MV-4-11 (cell line): Measurements from ENCODE around the gene SCAMP5.

Experiments used
- DNase-seq: peaks from one replicate; lab custom pipeline; 2025; lab: John Stamatoyannopoulos, UW

The SCAMP5 gene

DNA sequence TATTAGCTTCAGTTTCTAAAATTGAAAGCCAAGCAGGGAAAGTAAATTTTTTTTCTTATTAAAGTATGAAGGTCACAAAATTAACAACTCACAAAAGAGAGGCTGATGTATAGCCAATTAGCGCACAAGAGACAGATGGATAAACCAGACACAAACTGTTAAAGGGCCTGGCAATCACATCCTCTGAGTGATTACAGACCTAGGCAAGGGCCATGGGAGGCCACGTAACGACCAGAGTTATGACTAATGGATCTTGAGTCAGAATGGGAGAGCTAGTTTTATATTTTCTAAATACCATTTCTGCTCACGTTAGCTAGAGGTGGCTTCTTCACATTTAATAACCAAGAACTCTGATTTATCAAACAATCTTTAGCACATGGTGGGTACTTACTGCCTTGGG, 17.8 kb upstream of the SCAMP5 start:
- DNase-seq: no peak

DNA sequence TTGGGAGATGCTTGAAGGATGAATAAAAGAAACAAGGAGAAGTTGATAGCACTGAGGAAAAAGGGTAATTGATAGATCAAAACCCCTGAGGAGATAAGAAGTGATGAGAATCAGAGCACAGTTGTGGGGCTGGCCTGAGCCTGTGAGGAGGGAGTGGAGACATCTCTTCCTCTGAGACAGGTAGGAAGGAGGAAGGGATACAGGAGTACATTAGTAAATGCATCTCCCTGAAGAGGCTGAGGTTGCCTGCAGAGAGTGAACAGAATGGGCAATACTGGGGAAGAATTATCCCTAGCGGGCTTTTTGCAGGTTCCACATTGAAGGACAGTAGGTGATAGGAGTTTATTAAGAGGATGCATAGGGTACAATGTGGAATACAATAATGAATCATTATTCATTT, 17.3 kb upstream of the SCAMP5 start:
- DNase-seq: no peak

DNA sequence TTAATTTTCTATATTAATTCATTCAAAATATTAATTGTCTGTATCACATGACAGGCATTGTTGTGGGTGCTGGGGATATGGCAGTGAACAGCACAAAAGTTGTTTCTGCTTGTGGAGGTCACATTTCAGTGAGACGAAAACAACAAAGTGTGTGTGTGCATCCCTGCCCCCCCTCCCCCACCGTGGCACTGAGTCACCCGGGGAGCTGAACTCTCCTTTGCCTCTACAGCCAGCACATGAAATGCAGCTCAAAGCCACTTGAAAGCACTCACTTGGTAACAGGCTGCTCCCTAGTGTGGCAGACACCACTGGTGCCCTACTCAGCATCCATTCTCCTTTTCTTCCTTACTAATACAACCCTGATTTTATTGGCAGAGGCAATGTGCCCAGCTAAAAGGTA, 16.9 kb upstream of the SCAMP5 start:
- DNase-seq: no peak

DNA sequence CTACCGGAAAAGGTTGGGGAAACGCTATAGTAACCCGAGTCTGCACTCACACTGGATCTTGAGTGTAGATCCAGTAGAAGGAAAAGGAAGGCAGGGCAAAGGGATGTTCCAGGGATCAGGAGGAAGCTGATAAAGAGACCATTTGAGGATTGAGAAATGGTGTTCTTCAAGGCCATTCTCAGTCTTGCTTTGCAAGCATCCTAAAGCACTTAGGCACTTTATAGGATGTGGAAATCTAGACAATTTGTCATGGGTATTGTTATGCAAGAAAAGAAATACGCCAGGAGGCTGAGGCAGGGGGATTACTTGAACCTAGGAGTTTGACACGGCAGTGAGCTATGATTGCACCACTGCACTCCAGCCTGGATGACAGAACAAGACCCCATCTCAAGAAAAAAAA, 13.2 kb upstream of the SCAMP5 start:
- DNase-seq: peak; percentile 80

DNA sequence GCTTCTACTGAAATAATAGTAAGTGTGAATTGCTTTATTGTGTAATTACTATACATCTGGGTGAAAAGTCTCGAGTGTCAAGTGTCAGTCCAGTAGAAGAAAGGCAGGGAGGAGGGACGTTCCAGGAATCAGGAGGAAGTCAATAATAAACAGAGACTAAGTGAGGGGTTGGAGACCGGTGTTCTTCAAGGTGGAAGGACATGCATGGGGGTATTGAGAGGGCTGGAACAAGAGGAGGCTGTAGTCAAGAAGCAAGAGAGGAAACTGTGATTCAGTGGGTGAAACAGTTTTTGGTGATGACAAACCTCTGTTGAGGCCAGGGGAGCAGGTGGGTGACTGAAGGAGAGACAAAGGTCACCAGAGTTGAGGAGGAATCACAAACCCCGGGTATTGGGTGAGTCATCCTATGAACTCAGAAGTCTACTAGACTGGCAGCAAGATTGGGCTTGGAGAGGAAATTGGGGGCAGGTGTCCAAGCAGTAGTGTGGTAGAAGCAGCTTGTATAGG, 11.6 kb upstream of the SCAMP5 start:
- peak; percentile 58 for DNase-seq

DNA sequence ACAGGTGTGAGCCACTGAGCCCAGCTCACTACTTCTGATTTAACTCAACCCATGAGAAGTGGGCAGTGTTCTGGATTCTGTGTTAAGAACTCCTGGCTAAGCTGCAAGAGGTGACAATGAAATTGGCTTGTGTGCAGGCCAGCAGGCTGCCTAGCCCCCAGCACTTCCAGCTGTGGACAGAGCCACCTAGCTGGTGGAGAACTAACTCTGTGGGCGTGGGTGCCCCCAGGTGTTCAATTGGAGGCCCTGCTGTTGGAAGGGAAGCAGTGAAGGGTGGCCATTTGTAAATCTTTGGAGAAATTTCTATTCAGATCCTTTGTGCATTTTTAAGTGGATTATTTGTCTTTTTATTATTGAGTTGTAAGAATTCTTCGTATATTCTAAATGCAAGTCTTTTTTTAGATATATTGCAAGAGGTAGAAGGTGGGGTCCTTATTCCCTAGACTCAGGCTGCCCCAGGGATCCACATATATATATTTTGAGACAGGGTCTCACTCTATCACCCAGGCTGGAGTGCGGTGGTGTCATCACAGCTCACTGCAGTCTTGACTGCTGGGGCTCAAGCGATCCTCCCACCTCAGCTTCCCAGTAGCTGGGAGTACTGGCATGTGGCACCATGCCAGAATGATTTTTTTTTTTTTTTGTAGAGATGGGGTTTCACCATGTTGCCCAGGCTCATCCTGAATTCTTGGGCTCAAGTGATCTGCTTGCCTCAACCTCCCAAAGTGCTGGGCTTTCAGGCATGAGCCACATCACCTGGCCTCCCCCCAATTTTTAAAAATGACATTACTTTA, 7.2 kb upstream of the SCAMP5 start:
- peak; percentile 47 for DNase-seq

DNA sequence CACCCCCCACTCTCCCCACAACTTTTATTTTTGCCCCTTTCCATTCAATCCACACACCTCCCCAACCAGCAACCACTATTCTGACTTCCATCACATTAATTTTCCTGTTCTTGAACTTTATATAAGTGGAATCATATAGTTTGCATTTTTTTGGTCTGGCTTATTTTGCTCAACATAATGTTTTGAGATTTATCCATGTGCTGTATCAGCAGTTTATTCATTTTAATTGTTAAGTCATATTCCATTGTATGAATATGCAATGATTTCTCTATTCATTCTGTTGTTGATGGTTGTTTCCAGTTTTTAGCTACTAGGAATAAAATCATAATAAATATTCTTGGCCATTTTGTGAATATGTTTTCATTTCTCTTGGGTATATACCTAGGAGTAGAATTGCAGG, 5.8 kb upstream of the SCAMP5 start:
- no peak for DNase-seq

DNA sequence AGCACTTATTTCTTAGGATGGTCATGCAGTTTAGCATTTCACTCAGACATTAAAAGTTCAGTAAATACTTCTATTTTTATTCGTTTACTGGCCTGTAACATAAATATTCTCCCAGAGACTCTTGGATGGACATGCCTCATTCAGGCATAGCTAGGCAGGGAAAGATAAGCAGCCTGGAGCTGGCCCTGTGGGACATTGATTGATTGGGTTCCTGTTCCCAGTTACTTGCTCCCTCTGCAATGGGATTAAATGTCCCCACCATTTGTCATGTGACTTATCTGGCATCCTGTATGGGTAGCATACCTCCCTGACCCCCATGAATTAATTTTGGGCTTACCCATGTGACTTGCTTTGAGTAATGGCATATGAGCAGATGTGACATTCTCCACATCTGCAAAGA, 2.7 kb upstream of the SCAMP5 start:
- DNase-seq: no peak

DNA sequence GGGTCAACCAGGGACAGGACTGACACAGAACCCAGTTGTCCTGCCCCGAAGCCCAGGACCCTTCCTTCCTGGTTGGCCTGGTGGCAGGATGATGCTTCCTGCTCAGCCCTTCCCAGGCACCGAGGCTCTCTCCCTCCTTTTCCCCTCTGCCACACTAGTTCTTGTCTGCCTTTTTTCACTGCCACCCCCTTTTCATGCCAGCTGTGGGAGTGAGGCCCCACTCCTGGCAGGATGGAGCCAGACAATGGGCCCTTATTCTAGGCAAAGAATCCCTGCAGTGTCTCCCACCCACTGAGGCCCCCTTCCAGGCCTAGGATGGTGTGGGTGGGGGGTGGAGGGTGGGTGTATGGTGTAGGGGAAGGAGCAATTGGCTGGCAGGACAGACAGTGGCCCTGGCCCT, 1.1 kb upstream of the SCAMP5 start:
- no peak for DNase-seq

DNA sequence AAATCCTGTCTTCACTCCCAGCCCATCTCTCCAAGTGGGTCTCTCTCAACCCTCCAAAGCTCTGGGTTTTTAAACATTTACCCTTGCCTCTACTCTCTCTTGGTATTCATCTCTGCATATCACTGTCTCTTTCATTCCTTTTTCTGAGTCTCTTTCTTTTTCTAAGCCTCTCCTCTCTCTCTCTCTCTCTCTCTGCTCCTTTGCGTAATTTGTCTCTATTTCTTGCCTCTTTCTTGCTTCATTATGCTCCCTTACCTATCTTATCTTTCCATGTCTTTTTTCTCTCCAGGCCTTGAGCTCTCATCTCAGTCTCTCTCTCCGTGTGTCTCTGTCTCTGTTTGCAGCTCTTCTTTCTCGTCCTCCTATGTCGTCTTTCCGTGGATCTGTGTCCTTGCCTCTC, 678 bp upstream of the SCAMP5 start:
- DNase-seq: no peak

DNA sequence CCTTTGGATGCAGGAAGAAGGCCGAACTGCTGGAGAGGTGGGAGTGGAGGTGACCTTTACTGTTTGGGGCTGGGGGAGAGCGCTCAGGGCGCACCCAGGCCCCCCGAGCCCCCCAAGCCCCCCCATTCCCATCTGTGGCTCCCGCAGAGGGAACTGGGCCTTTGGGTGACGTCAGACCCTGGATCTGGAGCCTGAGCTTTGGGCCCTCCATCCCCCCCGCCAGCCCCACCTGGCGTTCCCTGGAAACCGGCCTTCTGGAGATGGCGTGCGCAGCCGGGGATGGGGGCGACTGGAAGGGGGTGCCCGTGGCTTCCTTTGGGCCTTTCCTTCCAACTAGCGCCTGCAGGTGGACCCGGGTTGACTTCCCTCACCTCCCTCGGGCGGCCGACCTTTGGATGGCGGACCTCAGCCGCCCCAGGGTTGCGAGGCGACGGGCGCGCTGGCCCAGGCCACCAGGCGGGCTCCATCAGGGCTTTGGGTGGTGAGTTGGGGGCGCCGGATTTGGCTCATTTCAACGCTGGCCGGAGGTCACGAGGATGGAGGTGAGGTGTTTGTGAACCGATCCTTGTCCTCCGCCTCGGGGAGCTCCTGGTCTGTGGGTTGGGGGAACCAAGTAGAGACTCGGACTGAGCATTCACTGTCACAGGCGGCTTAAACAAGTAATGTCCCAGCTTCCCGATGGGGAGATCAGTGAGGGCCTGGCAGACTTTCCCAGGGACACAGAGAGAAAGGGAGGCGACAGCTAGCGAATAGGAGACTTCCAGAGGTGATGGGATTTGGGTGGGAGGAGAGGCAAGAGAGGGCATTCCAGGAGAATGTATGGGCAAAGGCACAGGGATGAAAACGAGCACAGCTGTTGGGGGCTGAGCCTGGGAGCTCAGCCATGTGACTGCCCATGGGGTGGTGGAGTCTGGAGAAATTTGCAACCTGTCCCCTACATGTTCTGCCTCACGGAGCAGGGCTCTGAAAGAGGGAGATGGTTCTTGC, 709 bp downstream of the SCAMP5 start:
- DNase-seq: no peak

DNA sequence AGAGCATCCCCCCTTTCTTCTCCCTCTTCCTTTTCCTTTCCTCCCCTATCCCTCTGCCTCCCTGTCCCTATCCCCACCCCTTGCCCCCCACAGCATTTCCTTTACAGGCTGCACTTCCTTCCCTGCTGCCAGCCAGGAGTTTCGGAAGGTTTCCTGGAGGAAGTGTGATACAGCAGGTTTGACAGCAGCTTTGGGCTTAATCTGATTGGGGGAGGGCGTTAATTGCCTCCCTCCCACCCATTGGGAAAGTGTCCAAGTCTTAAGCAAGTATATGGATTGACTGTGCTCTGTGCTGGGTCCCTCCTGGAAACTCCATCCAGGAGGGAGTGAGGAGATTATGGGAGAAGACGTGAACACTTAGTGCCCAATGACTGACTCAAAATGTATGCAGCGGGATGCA, 1.8 kb downstream of the SCAMP5 start:
- DNase-seq: no peak

DNA sequence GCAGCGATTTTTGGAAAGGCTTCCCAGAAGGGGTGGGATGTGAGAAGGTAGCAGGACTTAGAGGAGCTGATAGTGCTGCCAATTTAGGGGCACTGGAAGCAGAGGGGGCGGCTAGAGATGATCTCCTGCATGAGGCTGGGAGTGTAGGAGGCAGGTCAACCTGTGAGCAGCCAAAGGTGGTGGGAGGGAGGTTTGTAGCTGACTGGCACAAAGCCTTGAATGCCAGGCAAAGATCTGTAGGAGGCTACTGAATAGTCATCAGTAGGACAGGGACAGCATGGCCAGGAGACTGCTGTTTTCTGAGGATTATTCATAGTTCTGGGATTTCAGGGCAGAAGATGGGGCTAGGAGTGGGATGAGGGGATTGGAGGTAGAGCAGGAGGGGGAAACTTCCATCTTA, 2.2 kb downstream of the SCAMP5 start:
- DNase-seq: no peak

DNA sequence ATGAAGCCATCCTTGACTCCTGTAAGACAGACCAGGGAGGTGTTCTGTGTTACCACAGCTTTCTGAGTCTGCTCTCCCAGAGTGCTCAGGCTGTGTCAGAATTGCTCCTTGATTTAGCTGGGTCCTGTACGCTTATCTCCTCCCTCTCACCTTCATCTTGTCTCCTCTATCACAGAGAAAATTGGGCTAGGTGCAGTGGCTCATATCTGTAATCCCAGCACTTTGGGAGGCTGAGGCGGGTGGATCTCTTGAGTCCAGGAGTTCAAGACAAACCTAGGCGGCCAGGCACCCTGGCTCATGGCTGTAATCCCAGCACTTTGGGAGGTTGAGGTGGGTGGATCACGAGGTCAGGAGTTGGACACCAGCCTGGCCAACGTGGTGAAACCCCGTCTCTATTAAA, 5.9 kb downstream of the SCAMP5 start:
- DNase-seq: no peak

DNA sequence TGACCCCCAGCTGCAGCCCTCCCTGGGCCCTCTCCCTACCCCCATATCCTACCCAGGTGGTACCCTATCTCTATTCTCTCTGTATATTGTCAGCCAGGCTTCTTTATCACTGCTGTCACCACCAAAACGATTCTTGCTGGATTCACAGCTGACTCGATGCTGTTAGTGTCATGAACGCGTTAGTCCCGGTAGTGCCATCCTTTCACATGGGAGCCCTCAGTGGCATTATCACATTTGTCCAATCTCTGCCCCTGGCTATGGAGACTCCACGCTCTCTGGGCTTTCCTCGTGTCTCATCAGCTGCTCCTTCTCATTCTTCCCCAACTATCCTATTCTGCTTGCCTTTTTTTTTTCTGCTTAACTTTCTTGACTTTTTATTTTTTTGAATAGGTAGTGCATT, 7.0 kb downstream of the SCAMP5 start:
- no peak for DNase-seq

DNA sequence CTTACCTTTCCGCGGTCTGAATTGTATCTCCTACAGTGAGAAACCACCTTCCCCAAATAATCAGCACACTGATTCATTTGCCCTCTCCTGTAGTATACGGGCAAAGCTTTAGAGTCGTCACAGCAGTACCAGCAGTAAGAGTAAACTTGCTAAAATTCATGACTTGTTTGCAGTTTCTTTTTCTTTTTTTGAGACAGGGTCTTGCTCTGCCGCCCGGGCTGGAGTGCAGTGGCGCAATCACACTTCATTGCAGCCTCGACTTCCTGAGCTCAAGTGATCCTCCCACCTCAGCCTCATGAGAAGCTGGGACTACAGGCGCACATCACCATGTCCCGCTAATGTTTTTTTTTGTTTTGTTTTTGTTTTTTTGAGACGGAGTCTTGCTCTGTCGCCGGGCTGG, 11.9 kb downstream of the SCAMP5 start:
- DNase-seq: peak; percentile 6

DNA sequence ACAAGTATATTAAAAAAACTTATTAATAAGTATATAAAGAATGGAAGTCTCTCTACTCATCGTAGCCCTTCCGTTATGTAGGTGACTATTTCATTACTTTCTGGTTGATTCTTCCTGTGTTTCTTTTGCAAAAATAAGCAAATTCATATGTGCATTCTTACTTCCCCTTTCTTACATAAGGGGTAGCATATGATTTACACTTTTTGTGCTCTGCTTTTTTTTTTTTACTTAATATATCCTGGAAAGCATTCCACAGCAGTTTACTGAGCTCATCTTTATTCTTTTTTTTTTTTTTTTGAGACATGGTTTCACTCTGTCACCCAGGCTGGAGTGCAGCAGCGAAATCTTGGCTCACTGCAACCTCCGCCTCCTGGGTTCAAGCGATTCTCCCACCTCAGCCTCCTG, 12.9 kb downstream of the SCAMP5 start:
- peak; percentile 70 for DNase-seq

DNA sequence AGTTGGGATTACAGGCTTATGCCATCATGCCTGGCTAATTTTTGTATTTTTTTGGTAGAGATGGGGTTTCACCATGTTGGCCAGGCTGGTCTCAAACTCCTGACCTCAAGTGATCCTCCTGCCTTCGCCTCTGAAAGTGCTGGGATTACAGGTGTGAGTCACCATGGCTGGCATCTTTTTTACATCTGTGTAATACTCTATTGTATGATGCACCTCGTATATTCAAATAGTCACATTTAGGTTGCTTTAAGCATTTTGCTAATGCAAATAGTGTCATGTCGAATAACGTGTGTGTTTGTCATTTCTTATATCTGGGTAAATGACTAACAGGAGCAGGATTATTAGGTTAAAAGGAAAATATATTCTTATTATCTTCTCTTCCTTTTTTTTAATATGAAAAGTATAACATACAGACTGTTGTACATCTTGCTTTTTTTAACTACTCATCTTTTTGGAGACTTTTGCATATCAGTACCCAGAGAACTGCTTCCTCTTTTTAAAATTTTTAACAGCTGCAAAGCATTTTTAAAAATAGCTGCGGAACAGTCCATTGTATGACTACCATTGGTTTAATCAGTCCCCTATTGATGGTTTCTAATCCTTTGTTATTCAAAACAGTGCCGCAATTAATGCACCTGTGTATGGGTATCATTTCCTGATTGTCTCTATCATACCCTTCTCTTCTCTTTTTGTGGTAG, 13.4 kb downstream of the SCAMP5 start:
- DNase-seq: peak; percentile 91

DNA sequence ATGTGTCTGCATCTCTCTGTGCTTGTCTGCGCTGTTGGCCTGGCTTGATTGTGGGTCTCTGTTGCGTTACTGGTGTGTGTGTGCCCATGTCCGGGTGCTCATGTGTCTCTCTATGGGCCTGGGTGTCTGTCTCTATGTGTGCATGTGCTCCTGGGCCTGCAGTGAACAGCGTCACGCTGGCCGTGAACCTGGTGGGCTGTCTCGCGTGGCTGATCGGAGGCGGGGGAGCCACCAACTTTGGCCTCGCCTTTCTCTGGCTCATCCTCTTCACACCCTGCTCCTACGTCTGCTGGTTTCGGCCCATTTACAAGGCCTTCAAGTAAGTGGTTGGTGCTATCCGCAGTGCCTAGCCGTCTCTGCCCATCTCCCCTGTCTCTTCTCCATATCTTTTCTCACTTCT, 21.1 kb downstream of the SCAMP5 start:
- no peak for DNase-seq

DNA sequence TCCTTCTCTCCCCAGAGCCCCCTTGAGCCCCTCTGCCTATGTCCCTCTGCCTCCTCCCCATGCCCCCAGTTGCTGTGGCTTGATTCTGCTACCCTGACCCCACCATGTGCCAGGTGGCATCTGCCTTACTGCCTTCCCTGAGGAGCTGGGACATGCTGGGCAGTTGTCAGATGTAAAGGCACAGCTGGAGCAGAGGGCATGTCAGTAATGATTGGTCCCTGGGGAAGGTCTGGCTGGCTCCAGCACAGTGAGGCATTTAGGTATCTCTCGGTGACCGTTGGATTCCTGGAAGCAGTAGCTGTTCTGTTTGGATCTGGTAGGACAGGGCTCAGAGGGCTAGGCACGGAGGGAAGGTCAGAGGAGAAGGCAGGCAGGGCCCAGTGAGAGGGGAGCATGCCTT, 24.6 kb downstream of the SCAMP5 start:
- no peak for DNase-seq

DNA sequence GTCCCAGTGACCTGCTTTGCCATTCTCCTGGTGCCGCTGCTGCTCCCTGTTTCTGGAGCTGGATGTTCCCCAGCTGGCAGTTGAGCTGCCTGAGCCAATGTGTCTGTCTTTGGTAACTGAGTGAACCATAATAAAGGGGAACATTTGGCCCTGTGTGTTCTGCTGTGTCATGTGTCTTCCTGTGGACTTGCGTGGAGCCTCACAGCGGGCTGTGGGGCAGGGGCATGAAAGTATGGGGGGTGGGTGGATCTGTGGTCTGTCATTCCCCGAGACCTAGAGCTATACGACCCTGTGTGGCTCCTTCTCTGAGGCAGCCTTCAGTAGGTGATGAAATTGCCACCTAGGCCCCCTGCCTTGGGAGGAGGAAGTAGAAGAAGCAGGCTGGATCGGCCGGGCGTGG, 26.0 kb downstream of the SCAMP5 start:
- no peak for DNase-seq

DNA sequence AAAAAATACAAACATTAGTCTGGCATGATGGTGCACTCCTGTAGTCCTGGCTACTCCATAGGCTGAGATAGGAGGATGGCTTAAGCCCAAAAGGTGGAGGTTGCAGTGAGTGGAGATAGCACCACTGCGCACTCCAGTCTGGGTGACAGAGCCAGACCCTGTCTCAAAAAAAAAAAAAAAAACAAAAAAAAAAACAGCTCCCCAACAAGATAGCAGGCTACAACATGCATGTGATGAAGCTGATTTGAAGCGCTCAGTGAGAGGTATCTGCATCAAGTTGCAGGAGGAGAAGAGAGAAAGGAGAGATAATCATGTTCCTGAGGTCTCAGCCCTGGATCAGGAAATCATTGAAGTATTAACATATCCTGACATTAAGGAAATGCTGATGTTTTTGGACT, 27.4 kb downstream of the SCAMP5 start:
- DNase-seq: no peak
